Liver (tissue), 9 donors: Measurements from ENCODE around the gene SLC16A14. TPM values are rescaled to one million over a fixed set of nuclear protein-coding genes. Genes with fewer than 3 reads are reported as not detected.
"Not testable (repeated sequence)": the region's sequence is repeated elsewhere in the genome, so short reads cannot be mapped to it uniquely, and the experiment has no call there.

Experiments
- DNase-seq: peaks from one replicate; pipeline ENCODE4 v3.0.0-alpha.2; 2017; ENCODE audit warnings: low spot score
- H3K27ac ChIP-seq, 2 donors: one replicate each; pipeline ENCODE4 v1.7.0; 2013; ENCODE audit warnings: inconsistent platforms in 2 of 2, low read length in 2 of 2, control low read depth in 1 of 2, low read depth in 1 of 2, mild to moderate bottlenecking in 1 of 2
- H3K27me3 ChIP-seq, 4 donors: one replicate each; pipeline versions ENCODE4 v1.6.1 to v1.7.0; 2013; ENCODE audit warnings: low read length in 3 of 4, inconsistent platforms in 1 of 4, mild to moderate bottlenecking in 1 of 4, moderate library complexity in 1 of 4; ENCODE audit not compliant: control insufficient read depth in 4 of 4, insufficient read depth in 4 of 4
- H3K36me3 ChIP-seq, 4 donors: one replicate each; pipeline versions ENCODE4 v1.6.1 to v1.7.0; 2013; ENCODE audit warnings: low read length in 3 of 4, mild to moderate bottlenecking in 3 of 4, low read depth in 1 of 4, moderate library complexity in 1 of 4; ENCODE audit not compliant: control insufficient read depth in 4 of 4, insufficient read depth in 3 of 4
- H3K4me1 ChIP-seq, 4 donors: one replicate each; pipeline versions ENCODE4 v1.6.1 to v1.7.0; 2013; ENCODE audit warnings: low read length in 3 of 4, mild to moderate bottlenecking in 3 of 4, moderate library complexity in 1 of 4; ENCODE audit not compliant: control insufficient read depth in 4 of 4, insufficient read depth in 4 of 4
- H3K4me3 ChIP-seq, 3 donors: one replicate each; pipeline versions ENCODE4 v1.6.1 to v1.7.0; 2013; ENCODE audit warnings: low read length in 3 of 3, control low read depth in 1 of 3, low read depth in 1 of 3, mild to moderate bottlenecking in 1 of 3
- H3K9ac ChIP-seq, 2 donors: one replicate each; pipeline ENCODE4 v1.7.0; 2013; ENCODE audit warnings: low read length in 2 of 2, mild to moderate bottlenecking in 2 of 2, moderate library complexity in 2 of 2, control low read depth in 1 of 2, low read depth in 1 of 2
- H3K9me3 ChIP-seq, 4 donors: one replicate each; pipeline versions ENCODE4 v1.6.1 to v1.7.0; 2013; ENCODE audit warnings: low read length in 3 of 4; ENCODE audit not compliant: control insufficient read depth in 4 of 4
- CTCF ChIP-seq: fragments of 150-350 bp; IDR thresholded peaks from 2 replicates; pipeline ENCODE4 v1.5.1; 2017; ENCODE audit warnings: improper control_type of control experiment, low read depth, low read length; ENCODE audit not compliant: missing input control
- EGR1 ChIP-seq, 2 donors: IDR thresholded peaks; 2 replicates each; pipeline ENCODE4 v1.6.1; 2016 to 2018; ENCODE audit warnings: antibody characterized with exemption in 2 of 2, low read depth in 2 of 2
- FOXA2 ChIP-seq: IDR thresholded peaks from 2 replicates; pipeline ENCODE4 v1.6.1; 2016; ENCODE audit warnings: antibody characterized with exemption
- GABPA ChIP-seq, 2 donors: IDR thresholded peaks in 1 of 2; conservative IDR thresholded peaks in 1 of 2; 2 replicates each; pipeline ENCODE4 v1.6.1; 2016; ENCODE audit warnings: antibody characterized with exemption in 2 of 2, mild to moderate bottlenecking in 1 of 2, moderate library complexity in 1 of 2
- HNF4A ChIP-seq, 2 donors: conservative IDR thresholded peaks; 2 replicates each; pipeline ENCODE4 v1.6.1; 2016; ENCODE audit warnings: antibody characterized with exemption in 2 of 2, mild to moderate bottlenecking in 2 of 2
- RXRA ChIP-seq, 2 donors: IDR thresholded peaks; 2 replicates each; pipeline ENCODE4 v1.6.1; 2017 to 2018; ENCODE audit warnings: antibody characterized with exemption in 2 of 2, mild to moderate bottlenecking in 1 of 2
- SP1 ChIP-seq: IDR thresholded peaks from 2 replicates; pipeline ENCODE4 v1.6.1; 2018; ENCODE audit warnings: antibody characterized with exemption, mild to moderate bottlenecking
- TAF1 ChIP-seq: conservative IDR thresholded peaks from 2 replicates; pipeline ENCODE4 v1.6.1; 2016; ENCODE audit warnings: antibody characterized with exemption, mild to moderate bottlenecking
- YY1 ChIP-seq: IDR thresholded peaks from 2 replicates; pipeline ENCODE4 v1.6.1; 2016; ENCODE audit warnings: antibody characterized with exemption, mild to moderate bottlenecking
- WGBS: extraction: QIAGEN DNeasy Blood & Tissue Kit; methylation state at CpG from one replicate; pipeline ENCODE4 v1.1.7; 2013; 5-methylcytosine and 5-hydroxymethylcytosine counted together
- polyA plus RNA-seq, 2 donors: library from polyadenylated mRNA; stranded (reverse) in 1 of 2; unstranded in 1 of 2; fragments of 200-250 nt in 1 of 2; fragments of >200 nt in 1 of 2; fragmentation: Nextera tagmentation in 1 of 2; extraction: Ambion mirVana in 1 of 2; gene quantifications; one replicate each; pipeline versions ENCODE4 v1.2.1 to v1.2.3, GENCODE V29; 2013 to 2015
- total RNA-seq, 2 donors: library from RNA; depleted of rRNA; stranded (reverse); fragments of >200 nt; gene quantifications; one replicate each; pipeline ENCODE4 v1.2.3, GENCODE V29; 2014
- TF ChIP-seq, protein P1 (sequence below): IDR thresholded peaks from 2 replicates; pipeline ENCODE4 v1.6.1; 2016; ENCODE audit warnings: antibody characterized with exemption
- TF ChIP-seq, protein P2 (sequence below): IDR thresholded peaks from 2 replicates; pipeline ENCODE4 v1.6.1; 2016; ENCODE audit warnings: antibody characterized with exemption
- TF ChIP-seq, protein P3 (sequence below): IDR thresholded peaks from 2 replicates; pipeline ENCODE4 v1.6.1; 2016; ENCODE audit warnings: antibody characterized with exemption, mild to moderate bottlenecking
- donor health status: healthy.
- donor health status: healthy.
- donor health status: healthy.
- donor health status: healthy.
- donor health status: healthy.

The SLC16A14 gene
- total and polyA plus RNA-seq, 4 donors: 0.28 to 3.7 (median 1.1) TPM

- not testable (repeated sequence) for DNase-seq, H3K36me3 ChIP-seq, H3K9ac ChIP-seq, H3K27ac ChIP-seq, H3K4me3 ChIP-seq, H3K4me1 ChIP-seq, H3K9me3 ChIP-seq, H3K27me3 ChIP-seq
- 84% methylated on average over 2 of the region's 2 CpGs for WGBS
Observed at GRCh38 chr2:230101967-230102366, 33.2 kb upstream of the SLC16A14 start.

DNA sequence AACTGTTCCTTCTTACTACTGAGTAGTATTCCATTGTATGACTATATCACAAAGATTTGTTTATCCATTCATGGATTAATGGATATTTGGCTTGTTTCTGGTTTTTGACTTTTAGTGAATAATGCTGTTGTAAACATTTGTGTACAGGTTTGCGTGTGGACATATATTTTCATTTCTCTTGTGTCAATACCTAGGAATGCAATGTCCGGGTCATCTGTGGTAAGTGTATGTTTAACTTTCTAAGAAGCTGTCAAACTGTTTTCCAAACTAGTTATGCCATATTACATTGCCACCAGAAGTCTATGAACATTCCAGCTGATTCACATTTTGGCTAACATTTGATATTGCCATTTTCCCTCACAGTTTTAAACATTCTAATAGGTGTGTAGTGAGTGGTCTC lies 29.1 kb upstream of the SLC16A14 start:
- H3K27me3 ChIP-seq: no peaks in the 10 kb centered on the region
- H3K36me3 ChIP-seq: no peaks in the 10 kb centered on the region
- H3K9ac ChIP-seq: no peak overlapping the region
- WGBS: 39% methylated on average over 2 of the region's 2 CpGs
- H3K4me3 ChIP-seq: no peak overlapping the region
- no peak overlapping the region for H3K27ac ChIP-seq
- TF ChIP-seq YY1 (peak; percentile 9), FOXA2 (no peak)
- H3K4me1 ChIP-seq: peaks cover 0 to 3% (median under 1%) of the 10 kb centered on the region in 4 donors
- DNase-seq: no peak
- peaks cover 0 to 2% (median 0%) of the 10 kb centered on the region in 4 donors for H3K9me3 ChIP-seq

DNA sequence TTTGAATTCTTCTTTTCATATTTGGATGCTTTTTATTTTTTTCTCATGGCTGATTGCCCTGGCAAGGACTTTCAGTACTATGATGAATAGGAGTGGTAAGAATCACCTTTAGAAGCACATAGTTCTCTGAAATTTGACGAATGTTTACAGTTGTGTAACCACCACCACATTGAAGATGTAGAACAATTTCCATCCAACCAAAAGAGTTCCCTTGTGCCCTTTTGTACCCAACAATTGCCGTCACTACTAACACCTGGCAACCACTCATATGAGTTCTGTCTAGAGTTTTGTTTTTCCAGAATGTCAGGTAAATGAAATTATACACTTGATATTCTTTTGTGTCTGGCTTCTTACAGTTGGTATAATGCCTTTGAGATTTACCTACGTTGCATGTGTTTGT lies 28.7 kb upstream of the SLC16A14 start:
- Histone ChIP-seq H3K9me3 (peaks cover 0 to 2% (median 0%) of the 10 kb centered on the region in 4 donors), H3K36me3 (no peaks in the 10 kb centered on the region), H3K9ac (no peak overlapping the region), H3K4me3 (no peak overlapping the region), H3K27me3 (no peaks in the 10 kb centered on the region), H3K27ac (no peak overlapping the region), H3K4me1 (peaks cover 0 to 3% (median under 1%) of the 10 kb centered on the region in 4 donors)
- 44% methylated on average over 3 of the region's 3 CpGs for WGBS
- DNase-seq: no peak
- TF ChIP-seq, protein P1, sequence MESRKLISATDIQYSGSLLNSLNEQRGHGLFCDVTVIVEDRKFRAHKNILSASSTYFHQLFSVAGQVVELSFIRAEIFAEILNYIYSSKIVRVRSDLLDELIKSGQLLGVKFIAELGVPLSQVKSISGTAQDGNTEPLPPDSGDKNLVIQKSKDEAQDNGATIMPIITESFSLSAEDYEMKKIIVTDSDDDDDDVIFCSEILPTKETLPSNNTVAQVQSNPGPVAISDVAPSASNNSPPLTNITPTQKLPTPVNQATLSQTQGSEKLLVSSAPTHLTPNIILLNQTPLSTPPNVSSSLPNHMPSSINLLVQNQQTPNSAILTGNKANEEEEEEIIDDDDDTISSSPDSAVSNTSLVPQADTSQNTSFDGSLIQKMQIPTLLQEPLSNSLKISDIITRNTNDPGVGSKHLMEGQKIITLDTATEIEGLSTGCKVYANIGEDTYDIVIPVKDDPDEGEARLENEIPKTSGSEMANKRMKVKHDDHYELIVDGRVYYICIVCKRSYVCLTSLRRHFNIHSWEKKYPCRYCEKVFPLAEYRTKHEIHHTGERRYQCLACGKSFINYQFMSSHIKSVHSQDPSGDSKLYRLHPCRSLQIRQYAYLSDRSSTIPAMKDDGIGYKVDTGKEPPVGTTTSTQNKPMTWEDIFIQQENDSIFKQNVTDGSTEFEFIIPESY: no peak
- TF ChIP-seq RXRA (IDR thresholded peaks at IDR 0.05): peak in 1 of 2 donors; percentile 51
- peak; percentile 31 for TF ChIP-seq SP1
- TF ChIP-seq HNF4A (conservative IDR thresholded peaks at IDR 0.05): peak; percentile 58 to 78
- peak; percentile 19 for TF ChIP-seq YY1
- no peak for TF ChIP-seq GABPA (IDR thresholded peaks at IDR 0.05 in 1 of 2, conservative IDR thresholded peaks at IDR 0.05 in 1 of 2)
- TF ChIP-seq, protein P2, sequence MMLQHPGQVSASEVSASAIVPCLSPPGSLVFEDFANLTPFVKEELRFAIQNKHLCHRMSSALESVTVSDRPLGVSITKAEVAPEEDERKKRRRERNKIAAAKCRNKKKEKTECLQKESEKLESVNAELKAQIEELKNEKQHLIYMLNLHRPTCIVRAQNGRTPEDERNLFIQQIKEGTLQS: no peak

- 92% methylated on average over 2 of the region's 2 CpGs for WGBS
- no peak overlapping the region for H3K4me3 ChIP-seq
- H3K9me3 ChIP-seq: peaks cover 0 to 2% (median 0%) of the 10 kb centered on the region in 4 donors
- DNase-seq: no peak
- no peaks in the 10 kb centered on the region for H3K4me1 ChIP-seq
- no peaks in the 10 kb centered on the region for H3K27me3 ChIP-seq
- no peak overlapping the region for H3K9ac ChIP-seq
- H3K27ac ChIP-seq: no peak overlapping the region
- H3K36me3 ChIP-seq: no peaks in the 10 kb centered on the region
- TF ChIP-seq, protein P2: no peak
- TF ChIP-seq TAF1: no peak
- TF ChIP-seq RXRA (IDR thresholded peaks at IDR 0.05): no peak
- TF ChIP-seq GABPA (IDR thresholded peaks at IDR 0.05 in 1 of 2, conservative IDR thresholded peaks at IDR 0.05 in 1 of 2): no peak
- TF ChIP-seq, protein P1: no peak
- TF ChIP-seq, protein P3, sequence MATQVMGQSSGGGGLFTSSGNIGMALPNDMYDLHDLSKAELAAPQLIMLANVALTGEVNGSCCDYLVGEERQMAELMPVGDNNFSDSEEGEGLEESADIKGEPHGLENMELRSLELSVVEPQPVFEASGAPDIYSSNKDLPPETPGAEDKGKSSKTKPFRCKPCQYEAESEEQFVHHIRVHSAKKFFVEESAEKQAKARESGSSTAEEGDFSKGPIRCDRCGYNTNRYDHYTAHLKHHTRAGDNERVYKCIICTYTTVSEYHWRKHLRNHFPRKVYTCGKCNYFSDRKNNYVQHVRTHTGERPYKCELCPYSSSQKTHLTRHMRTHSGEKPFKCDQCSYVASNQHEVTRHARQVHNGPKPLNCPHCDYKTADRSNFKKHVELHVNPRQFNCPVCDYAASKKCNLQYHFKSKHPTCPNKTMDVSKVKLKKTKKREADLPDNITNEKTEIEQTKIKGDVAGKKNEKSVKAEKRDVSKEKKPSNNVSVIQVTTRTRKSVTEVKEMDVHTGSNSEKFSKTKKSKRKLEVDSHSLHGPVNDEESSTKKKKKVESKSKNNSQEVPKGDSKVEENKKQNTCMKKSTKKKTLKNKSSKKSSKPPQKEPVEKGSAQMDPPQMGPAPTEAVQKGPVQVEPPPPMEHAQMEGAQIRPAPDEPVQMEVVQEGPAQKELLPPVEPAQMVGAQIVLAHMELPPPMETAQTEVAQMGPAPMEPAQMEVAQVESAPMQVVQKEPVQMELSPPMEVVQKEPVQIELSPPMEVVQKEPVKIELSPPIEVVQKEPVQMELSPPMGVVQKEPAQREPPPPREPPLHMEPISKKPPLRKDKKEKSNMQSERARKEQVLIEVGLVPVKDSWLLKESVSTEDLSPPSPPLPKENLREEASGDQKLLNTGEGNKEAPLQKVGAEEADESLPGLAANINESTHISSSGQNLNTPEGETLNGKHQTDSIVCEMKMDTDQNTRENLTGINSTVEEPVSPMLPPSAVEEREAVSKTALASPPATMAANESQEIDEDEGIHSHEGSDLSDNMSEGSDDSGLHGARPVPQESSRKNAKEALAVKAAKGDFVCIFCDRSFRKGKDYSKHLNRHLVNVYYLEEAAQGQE: no peak
- TF ChIP-seq EGR1 (IDR thresholded peaks at IDR 0.05; ENCODE audit: low read depth in 2 of 2): no peak
- TF ChIP-seq CTCF: no peak
Observed at GRCh38 chr2:230090967-230091366, 22.2 kb upstream of the SLC16A14 start.
